WTC11 (cell line): Measurements from ENCODE around the gene TLNRD1. TPM values are rescaled to one million over a fixed set of nuclear protein-coding genes. Genes with fewer than 3 reads are reported as not detected.

Experiments used
- ATAC-seq: fragments of 200-7000 bp; cut with Tn5 transposase; 2 replicates; pipeline ENCODE4 v1.10.0; 2021; ENCODE audit warnings: mild to moderate bottlenecking, moderate library complexity
- CTCF ChIA-PET: fragments of 300-600 bp; sonication (Branson Sonifier 250); formaldehyde crosslinking; loops from one replicate; lab custom pipeline; 2021; ENCODE audit warnings: antibody characterized with exemption; lab: Charles Lee
- POLR2A ChIA-PET: fragments of 350-600 bp; sonication (Branson Sonifier 250); formaldehyde crosslinking; loops from one replicate; lab custom pipeline; 2021; ENCODE audit warnings: antibody characterized with exemption; lab: Charles Lee
- DNase-seq: peaks from one replicate; pipeline ENCODE4 v3.0.0; 2021; ENCODE audit warnings: low spot score
- H3K27ac Mint-ChIP-seq: 2 replicates; pipeline ENCODE4 v1.8.0; 2021; ENCODE audit warnings: mixed read lengths
- H3K27me3 Mint-ChIP-seq: 2 replicates; pipeline ENCODE4 v1.8.0; 2021; ENCODE audit warnings: low read depth, mild to moderate bottlenecking, moderate library complexity, mixed read lengths
- H3K36me3 Mint-ChIP-seq: 2 replicates; pipeline ENCODE4 v1.8.0; 2021; ENCODE audit warnings: mixed read lengths
- H3K4me1 Mint-ChIP-seq: 2 replicates; pipeline ENCODE4 v1.8.0; 2022; ENCODE audit warnings: mixed read lengths
- H3K4me3 Mint-ChIP-seq: 2 replicates; pipeline ENCODE4 v1.8.0; 2021; ENCODE audit warnings: mild to moderate bottlenecking, moderate library complexity, mixed read lengths
- H3K9me3 Mint-ChIP-seq: 2 replicates; pipeline ENCODE4 v1.8.0; 2021; ENCODE audit warnings: mixed read lengths
- AFF4 ChIP-seq: sonication (generic); formaldehyde crosslinking; IDR thresholded peaks from 2 replicates; pipeline ENCODE4 v1.8.1; 2023; ENCODE audit warnings: mild to moderate bottlenecking, missing genetic modification reagents, borderline replicate concordance
- CREM ChIP-seq: sonication (generic); formaldehyde crosslinking; IDR thresholded peaks from 2 replicates; pipeline ENCODE4 v1.8.1; 2022; ENCODE audit warnings: mild to moderate bottlenecking, missing genetic modification reagents, moderate library complexity
- CTCF ChIP-seq: fragments of 200-600 bp; IDR thresholded peaks from 2 replicates; pipeline ENCODE4 v1.8.0; 2022; ENCODE audit warnings: antibody characterized with exemption
- E2F4 ChIP-seq: sonication (generic); formaldehyde crosslinking; IDR thresholded peaks from 2 replicates; pipeline ENCODE4 v1.8.1; 2022; ENCODE audit warnings: low read depth, mild to moderate bottlenecking, moderate library complexity, missing genetic modification reagents, borderline replicate concordance
- EMX1 ChIP-seq: fragments of 250-450 bp; sonication (Bioruptor Pico); IDR thresholded peaks from 2 replicates; pipeline ENCODE4 v1.8.0; 2021; ENCODE audit warnings: mild to moderate bottlenecking
- FOXK1 ChIP-seq: sonication (generic); formaldehyde crosslinking; IDR thresholded peaks from 2 replicates; pipeline ENCODE4 v1.8.0; 2022; ENCODE audit warnings: mild to moderate bottlenecking, moderate library complexity, missing genetic modification reagents
- FOXP4 ChIP-seq: sonication (generic); formaldehyde crosslinking; IDR thresholded peaks from 2 replicates; pipeline ENCODE4 v1.8.0; 2022; ENCODE audit warnings: mild to moderate bottlenecking, missing genetic modification reagents
- MYBL2 ChIP-seq: sonication (generic); formaldehyde crosslinking; IDR thresholded peaks from 2 replicates; pipeline ENCODE4 v1.8.1; 2023; ENCODE audit warnings: mild to moderate bottlenecking, moderate library complexity, missing genetic modification reagents
- NFE2L1 ChIP-seq: sonication (generic); formaldehyde crosslinking; IDR thresholded peaks from 2 replicates; pipeline ENCODE4 v1.8.1; 2023; ENCODE audit warnings: missing genetic modification reagents
- SMAD3 ChIP-seq: sonication (generic); formaldehyde crosslinking; IDR thresholded peaks from 2 replicates; pipeline ENCODE4 v1.8.0; 2022; ENCODE audit warnings: missing genetic modification reagents, mild to moderate bottlenecking, borderline replicate concordance
- SOX15 ChIP-seq: fragments of 250-450 bp; sonication (Bioruptor Pico); IDR thresholded peaks from 2 replicates; pipeline ENCODE4 v1.9.0; 2021; ENCODE audit warnings: mild to moderate bottlenecking
- TP53 ChIP-seq: sonication (generic); formaldehyde crosslinking; IDR thresholded peaks from 2 replicates; pipeline ENCODE4 v1.8.1; 2023; ENCODE audit warnings: mild to moderate bottlenecking, missing genetic modification reagents
- ZBTB21 ChIP-seq: sonication (generic); formaldehyde crosslinking; IDR thresholded peaks from 2 replicates; pipeline ENCODE4 v1.8.1; 2023; ENCODE audit warnings: mild to moderate bottlenecking, missing genetic modification reagents, borderline replicate concordance
- ZNF263 ChIP-seq: sonication (generic); formaldehyde crosslinking; IDR thresholded peaks from 2 replicates; pipeline ENCODE4 v1.8.1; 2022; ENCODE audit warnings: low read depth, mild to moderate bottlenecking, moderate library complexity, missing genetic modification reagents
- ZNF532 ChIP-seq: fragments of 250-450 bp; sonication (Bioruptor Pico); IDR thresholded peaks from 2 replicates; pipeline ENCODE4 v1.9.0; 2021; ENCODE audit warnings: mild to moderate bottlenecking, borderline replicate concordance
- total RNA-seq: library from RNA; stranded (reverse); gene quantifications from 3 replicates; pipeline ENCODE4 v1.2.3, GENCODE V29; 2021
- TF ChIP-seq, protein P1 (sequence below): fragments of 250-450 bp; sonication (Bioruptor Pico); conservative IDR thresholded peaks from 2 replicates; pipeline ENCODE4 v1.9.0; 2021; ENCODE audit warnings: mild to moderate bottlenecking
- TF ChIP-seq, protein P2 (sequence below): sonication (generic); formaldehyde crosslinking; IDR thresholded peaks from 2 replicates; pipeline ENCODE4 v1.8.1; 2022; ENCODE audit warnings: missing genetic modification reagents, borderline replicate concordance

TLNRD1 gene
- total RNA-seq, 1 experiment from 2014 or later: 26.7 TPM

- TF ChIP-seq CTCF: no peak
- no peak for TF ChIP-seq ZNF263
- TF ChIP-seq, protein P1, sequence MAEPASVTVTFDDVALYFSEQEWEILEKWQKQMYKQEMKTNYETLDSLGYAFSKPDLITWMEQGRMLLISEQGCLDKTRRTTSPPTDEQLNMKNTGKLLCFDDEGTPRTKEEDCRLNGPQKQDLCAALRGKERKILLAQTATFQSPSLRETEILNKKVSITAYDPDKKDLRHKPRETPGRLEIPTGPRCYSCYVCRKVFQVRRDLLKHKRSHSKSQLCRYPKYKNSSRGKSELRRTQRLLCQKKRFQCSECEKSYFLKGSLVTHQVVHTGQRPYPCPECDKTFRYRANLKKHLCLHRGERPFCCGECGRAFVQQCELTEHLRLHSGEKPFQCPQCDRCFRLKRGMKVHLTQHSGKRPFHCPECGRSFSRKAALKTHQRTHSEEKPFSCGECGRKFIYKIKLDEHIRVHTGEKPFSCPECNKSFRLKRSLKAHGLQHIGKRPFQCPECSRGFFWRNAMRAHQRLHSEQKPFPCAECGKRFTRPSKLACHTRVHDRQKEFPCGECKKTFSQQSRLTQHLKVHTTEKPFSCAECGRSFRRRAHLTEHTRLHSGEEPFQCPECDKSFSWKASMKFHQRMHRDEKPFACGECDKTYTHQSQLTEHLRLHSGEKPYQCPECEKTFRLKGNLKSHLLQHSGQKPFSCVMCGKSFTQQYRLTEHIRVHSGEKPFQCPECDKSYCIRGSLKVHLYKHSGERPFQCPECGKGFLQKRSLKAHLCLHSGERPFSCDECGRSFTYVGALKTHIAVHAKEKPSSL (CRISPR knock-in tag): no peak
- TF ChIP-seq MYBL2 (CRISPR knock-in tag): no peak
- no peak for TF ChIP-seq SOX15 (CRISPR knock-in tag)
- TF ChIP-seq, protein P2, sequence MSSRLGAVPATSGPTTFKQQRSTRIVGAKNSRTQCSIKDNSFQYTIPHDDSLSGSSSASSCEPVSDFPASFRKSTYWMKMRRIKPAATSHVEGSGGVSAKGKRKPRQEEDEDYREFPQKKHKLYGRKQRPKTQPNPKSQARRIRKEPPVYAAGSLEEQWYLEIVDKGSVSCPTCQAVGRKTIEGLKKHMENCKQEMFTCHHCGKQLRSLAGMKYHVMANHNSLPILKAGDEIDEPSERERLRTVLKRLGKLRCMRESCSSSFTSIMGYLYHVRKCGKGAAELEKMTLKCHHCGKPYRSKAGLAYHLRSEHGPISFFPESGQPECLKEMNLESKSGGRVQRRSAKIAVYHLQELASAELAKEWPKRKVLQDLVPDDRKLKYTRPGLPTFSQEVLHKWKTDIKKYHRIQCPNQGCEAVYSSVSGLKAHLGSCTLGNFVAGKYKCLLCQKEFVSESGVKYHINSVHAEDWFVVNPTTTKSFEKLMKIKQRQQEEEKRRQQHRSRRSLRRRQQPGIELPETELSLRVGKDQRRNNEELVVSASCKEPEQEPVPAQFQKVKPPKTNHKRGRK (CRISPR knock-in tag): no peak
- TF ChIP-seq, all 79 proteins: peak for 0
Observed at GRCh38 chr15:80991421-80991820, 9.3 kb upstream of the TLNRD1 start (continued).

DNA sequence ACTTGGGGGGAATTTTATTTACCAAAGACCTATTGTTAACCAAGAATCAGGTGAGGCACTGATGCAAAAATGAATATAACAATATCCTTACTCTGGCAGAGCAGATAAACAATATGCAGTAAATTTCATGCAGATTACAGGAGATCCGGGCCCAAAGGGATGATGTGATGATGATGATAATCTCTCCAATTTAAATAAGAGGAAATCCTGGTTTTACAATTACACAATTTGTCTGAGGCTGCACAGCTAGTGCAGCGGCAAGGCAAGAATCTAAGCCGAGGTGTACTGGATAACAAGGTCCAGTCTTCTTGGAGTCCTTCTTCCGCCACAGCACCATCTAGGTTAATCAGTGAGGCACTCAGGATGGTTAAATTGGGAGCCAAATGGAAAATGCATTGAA, 8.7 kb upstream of the TLNRD1 start:
- ChIA-PET CTCF (interaction anchor here (1.5 to 3.4 kb wide), 3 partner anchors 9 to 274 kb away, joined by 3 to 18 read pairs (median 4); partner anchors contain the start of gene TLNRD1), POLR2A (interaction anchor here (1.2 kb wide), 1 partner anchor 8 kb away, joined by 7 read pairs; the partner anchor contains the start of gene TLNRD1)
- H3K9me3 Mint-ChIP-seq: no peaks in the 10 kb centered on the region
- H3K4me1 Mint-ChIP-seq: peaks cover 28% of the 10 kb centered on the region
- no peaks in the 10 kb centered on the region for H3K36me3 Mint-ChIP-seq
- no peak for DNase-seq
- H3K27ac Mint-ChIP-seq: no peak overlapping the region
- no peak overlapping the region for H3K4me3 Mint-ChIP-seq
- H3K27me3 Mint-ChIP-seq: no peaks in the 10 kb centered on the region; the same call in 1 of the 2 replicates
- ATAC-seq: no peak
- TF ChIP-seq CREM (CRISPR knock-in tag) (no peak), FOXK1 (CRISPR knock-in tag) (no peak), SMAD3 (CRISPR knock-in tag) (no peak), EMX1 (CRISPR knock-in tag) (no peak), TP53 (CRISPR knock-in tag) (no peak), AFF4 (CRISPR knock-in tag) (no peak), FOXP4 (CRISPR knock-in tag) (no peak), ZNF532 (CRISPR knock-in tag) (no peak), NFE2L1 (CRISPR knock-in tag) (no peak), ZBTB21 (CRISPR knock-in tag) (no peak), E2F4 (CRISPR knock-in tag) (no peak)
